ENCODE measurements around the gene MAML2.
"Not testable (repeated sequence)": the region's sequence is repeated elsewhere in the genome, so short reads cannot be mapped to it uniquely, and the experiment has no call there.

MAML2 gene

DNA sequence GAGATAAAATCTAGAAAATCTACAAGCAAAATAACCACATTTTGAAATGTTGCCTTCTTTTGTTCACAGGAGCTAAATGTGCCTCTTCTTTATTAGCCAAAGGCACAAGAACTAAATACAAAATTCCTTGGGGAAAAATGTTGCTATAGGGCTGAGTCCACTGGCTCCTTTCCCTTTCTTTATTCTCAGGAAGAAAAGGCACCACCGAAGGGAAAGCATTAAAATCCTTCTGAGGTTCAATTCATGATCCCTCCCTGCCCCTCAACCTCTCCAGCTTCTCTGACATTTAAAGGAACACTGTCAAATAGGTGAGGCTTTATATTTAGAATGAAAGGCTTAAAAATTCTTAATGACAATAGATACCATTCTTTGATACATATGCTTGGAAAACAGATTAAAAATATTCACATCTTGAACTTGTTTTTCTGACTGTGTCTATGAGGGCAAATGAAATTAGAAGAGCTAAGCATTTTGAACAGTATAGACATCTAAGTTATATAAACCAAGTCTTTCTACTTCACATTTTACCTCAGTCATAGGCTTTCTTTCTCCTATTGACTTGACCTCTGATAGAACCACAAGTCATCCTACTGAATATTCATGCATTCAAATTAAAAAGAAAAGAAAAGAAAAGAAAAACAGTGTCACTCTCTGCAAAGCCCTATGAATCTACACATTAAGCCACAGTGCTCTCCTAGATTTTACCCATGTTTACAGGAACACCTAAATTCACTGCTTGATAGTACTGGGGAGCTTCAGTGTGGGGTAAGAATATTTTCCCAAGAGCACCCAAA, 148.2 kb downstream of the MAML2 start:
- in situ Hi-C loops (cut with MboI; ENCODE audit: low sequenced_read_pairs): no loop called here

DNA sequence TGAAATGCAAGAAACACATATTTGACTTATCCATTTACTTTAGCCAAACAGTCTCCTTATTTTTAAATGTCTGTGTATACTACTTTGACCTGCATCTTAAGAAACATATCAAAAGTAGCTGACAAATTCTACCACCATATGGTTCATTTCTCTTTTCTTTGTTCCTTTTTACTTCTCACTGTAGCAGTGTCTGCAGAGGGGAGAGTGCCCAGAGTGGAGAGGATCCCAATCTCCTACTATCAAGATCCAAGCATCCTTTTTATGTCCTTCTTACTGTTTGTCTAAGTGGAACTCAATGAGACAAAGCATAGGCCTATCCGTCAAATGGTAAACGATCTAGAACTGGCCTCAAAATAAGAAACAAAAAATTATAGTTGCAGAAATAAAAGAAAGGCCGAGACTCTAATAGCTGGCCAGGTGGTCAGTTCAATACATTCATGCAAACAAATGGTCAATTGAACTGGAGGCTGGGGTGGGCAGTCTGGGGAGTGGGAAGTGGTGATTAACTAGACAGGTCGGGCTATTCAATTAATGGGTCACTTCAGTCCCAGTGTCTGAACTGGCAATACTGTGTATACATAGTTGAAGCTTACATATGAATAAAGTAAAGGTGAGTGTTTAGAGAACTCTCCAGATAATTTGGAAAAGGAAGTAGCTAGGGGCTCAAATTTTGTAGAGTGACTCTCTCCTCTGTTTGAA, 149.1 kb downstream of the MAML2 start:
- in situ Hi-C loops (cut with MboI; ENCODE audit: low sequenced_read_pairs): no loop called here

DNA sequence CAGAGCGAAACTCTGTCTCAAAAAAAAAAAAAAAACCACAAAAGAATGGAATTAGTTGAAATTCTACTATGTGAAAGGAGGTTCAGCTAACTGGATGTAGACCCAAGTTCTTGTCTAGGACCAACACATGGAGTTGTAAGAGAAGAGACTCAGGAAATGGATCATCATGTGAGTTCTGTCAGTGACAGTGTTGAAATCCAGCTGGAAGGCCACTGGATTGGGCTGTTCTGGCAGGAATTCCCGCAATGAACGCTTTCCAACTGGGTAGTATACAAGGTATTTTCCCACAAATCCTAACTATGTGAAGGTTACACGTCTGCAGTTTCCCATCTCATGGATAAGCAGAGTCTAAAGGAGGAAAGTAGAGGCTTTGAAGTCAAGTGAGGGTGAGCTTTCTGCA, 151.2 kb downstream of the MAML2 start:
- in situ Hi-C loops (cut with MboI; ENCODE audit: low sequenced_read_pairs): no loop called here

DNA sequence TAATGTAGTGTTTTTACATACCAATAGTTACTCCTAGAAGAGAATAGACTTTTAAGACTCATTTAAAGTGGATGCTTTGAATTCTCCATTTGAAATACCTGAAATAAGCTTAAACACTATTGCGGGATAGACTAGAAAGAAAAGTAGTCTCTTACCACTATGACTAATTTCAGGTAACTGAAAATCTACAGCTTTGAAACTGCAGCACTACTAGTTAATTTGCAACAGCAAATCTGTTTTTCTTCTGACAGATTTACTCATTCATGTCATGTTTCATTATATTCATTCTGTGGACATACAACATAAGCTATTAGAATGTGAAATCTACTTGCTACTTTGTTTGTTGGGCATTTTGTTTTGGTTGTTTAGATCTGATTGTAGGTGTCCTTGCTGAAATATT, 153.6 kb downstream of the MAML2 start:
- in situ Hi-C loops (cut with MboI; ENCODE audit: low sequenced_read_pairs): no loop called here

DNA sequence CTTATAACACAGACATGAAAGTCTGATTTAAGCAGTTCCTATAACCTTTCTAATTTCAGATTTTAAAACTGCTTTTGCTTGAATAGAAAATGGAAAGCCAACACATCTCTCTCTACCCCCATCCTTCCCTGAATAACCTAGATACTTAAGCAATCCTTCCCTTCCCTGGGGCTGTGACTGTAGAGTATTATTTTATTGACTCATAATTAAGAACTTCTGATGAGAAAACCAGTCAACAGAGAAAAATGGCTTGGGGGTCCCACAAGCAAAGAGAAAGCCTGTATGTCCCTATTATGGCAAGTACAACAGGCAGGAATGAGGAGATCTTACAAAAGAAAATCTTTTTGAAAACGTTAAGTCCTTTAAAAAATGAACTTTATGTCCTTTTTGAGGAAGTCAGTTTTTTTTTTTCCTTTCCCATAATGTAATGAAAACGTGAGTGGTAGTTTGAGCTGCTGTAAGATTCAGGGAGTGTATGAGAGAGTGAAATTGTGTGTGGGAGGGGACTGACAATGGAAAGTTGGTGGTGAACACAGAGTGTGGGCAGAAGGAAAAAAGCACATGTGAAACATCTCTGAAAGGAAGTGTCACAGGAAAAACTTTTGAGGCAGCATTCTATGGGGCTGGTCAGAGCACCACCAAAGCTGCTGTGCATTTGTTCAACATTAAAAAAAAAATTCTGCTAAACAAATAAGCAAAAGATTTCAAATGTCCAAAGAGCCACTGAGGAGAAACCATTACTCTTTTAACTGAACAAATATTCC, 154.6 kb downstream of the MAML2 start:
- in situ Hi-C loops (cut with MboI; ENCODE audit: low sequenced_read_pairs): no loop called here

DNA sequence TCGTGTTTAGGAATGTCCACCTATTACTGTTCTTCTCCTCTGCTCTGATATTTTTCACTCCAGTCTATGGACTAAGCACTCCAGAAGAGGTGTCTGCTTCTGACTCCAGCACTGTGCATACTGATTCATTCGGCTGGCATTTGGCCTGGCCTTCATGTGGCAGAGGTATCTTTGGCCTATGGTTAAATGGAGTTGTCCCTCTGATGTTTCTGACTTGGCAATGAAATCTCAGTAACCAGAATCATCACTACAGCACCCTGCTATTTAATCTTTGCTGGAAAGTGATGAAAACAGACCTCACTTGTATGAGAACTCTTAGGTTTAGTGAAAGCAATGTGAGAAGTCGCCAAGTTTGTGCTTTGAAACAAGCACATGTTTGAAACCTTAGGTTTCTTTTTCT, 155.2 kb downstream of the MAML2 start:
- in situ Hi-C loops (cut with MboI; ENCODE audit: low sequenced_read_pairs): no loop called here

DNA sequence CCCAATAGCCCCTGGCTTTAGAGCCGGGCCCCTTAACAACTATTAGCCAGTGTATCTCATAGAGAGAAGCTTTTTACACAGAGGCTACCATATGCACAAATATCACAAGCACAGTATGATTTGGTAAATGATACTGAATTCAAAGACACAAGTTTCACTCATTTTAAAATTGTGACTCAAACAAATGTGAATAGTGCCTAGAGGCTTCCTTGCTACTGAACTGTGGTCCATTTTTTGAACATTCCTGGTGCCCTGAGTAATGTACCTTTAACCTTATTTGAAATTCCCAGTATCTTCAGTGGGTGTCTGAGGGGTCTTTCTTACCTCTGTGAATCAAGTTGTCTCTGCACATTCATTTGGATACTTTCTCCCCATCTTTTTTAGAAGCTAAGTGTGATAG, 156.2 kb downstream of the MAML2 start:
- in situ Hi-C loops (cut with MboI; ENCODE audit: low sequenced_read_pairs): no loop called here

DNA sequence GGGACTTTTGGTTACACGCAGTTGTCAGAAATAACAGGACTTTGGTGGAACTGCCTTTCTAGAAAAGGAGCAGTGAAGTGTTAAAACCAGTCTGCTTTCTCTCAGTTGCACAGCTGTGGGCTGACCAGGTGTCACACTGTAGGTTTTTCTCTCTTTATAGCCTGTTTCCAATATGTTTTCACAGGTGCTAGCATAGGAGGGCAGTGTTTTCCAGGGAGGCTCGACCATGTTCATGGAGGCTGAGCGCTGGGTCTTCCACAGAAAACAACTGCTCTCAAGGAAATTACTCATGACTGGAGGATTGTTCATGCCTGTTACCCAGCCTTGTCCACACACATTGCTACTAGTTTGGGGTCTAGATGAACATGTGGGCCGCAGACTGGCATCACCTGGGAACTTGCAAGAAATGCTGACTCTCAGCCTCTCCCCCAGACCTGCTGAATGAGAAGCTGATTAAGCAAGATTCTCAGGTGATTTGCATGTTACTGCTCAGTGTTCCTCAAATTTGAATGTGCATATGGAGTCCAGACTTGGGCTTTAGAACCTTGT, 157.7 kb downstream of the MAML2 start:
- in situ Hi-C loops (cut with MboI; ENCODE audit: low sequenced_read_pairs): no loop called here

DNA sequence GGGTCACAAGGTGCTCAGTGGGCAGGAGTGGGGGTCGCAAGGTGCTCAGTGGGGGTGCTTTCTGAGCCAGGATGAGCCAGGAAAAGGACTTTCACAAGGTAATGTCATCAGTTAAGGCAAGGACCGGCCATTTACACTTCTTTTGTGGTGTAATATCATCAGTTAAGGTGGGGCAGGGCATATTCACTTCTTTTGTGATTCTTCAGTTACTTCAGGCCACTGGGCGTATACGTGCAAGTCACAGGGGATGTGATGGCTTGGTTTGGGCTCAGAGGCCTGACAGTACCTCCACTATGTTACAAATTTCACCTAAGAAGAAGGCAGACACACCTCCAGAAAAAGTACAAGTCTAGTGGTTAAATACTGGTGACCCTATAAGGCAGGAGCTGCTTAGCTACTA, 162.1 kb downstream of the MAML2 start:
- in situ Hi-C loops (cut with MboI; ENCODE audit: low sequenced_read_pairs): not testable (repeated sequence)

DNA sequence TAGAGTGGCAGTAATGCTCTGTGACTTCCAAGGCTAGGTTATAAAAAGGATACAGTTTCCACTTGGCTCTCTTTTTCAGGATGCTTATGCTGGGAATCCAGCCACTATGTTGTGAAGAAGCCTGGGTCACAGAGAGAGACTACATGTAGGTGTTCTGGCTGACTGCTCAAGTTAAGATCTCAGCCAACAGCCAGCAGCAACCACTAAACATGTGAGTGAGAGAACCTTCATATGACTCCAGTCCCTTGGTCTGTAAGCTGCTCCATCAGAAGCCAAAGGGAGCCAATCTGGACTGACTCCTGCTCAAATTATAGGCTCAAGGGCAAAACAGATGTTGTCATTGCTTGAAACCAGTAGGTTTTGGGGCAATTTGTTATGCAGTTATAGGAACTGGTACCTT, 162.7 kb downstream of the MAML2 start:
- in situ Hi-C loops (cut with MboI; ENCODE audit: low sequenced_read_pairs): no loop called here

DNA sequence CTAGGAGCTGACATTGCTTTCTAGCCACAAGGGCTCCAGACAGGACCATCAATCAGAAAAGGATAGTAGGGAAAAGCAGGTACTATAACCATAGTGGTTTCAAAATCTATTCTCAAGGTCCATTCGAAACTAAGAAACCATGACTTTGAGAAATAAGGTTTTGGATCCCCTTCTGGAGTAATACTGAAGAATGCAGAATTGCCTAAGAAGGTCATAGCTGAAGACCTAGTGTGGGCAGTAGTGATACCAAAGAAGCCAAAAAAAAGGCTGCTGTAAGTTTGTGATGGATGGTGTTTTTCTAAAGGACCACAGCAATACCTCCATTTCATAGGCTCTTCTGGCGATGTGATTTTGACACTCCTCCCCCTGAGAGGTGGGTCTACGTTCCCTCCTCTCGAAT, 163.1 kb downstream of the MAML2 start:
- in situ Hi-C loops (cut with MboI; ENCODE audit: low sequenced_read_pairs): no loop called here

DNA sequence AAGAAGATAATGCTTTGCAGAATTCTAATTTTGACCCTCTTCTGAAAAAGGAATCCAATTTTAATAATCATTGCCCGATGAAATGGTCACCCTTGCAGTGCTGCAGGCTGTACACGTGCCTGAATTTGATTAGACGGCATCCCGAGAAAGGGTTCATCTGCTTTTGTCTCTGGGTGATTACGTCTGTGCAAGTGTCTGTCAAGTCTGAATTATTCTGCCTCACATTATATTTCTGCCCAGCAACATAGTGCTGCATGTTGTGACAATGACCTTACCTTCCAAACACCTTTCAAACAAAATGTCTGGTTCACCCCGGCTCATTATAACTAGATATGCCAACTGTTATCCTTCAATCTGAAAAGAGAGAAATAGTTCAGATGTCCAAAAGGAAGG, 164.1 kb downstream of the MAML2 start:
- in situ Hi-C loops (cut with MboI; ENCODE audit: low sequenced_read_pairs): no loop called here

DNA sequence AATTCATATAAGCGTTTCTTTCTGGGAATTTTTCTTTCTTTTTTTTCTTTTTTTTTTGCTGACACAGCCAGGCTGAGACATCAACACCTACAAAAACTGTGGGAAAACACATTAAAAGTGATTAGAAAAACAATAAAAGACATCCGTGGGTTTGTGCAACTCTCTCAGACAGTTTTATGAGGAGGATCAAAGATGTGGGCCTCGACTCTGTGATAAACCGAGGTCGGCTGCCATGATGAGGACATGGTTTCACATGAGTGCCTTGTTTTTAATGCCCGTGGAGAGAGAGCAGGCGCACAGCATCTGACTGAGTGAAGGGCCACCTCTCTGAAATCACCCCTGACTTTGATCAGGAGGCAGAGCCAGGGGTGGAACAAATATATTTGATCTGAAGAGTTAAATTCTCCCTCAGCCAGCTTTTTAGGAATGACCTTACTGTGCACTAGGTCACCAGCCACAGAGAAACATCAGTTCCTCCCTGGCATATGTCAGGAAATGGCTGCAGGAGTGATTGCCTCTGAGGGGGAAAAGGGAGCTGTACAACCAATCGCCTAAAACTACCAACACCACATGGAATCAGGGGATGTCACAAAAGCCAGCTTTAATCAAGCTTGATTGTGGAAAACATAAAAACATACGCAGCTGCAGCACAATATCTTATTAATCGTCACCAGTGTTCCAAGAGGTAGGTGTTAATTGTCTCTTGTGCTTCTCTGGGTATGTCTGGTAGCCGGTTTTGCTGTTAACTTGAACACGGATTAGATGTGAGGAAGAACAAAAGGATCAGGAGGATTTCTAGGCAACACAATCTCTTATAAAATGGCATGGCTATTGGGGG, 164.7 kb downstream of the MAML2 start:
- in situ Hi-C loops (cut with MboI; ENCODE audit: low sequenced_read_pairs): no loop called here

DNA sequence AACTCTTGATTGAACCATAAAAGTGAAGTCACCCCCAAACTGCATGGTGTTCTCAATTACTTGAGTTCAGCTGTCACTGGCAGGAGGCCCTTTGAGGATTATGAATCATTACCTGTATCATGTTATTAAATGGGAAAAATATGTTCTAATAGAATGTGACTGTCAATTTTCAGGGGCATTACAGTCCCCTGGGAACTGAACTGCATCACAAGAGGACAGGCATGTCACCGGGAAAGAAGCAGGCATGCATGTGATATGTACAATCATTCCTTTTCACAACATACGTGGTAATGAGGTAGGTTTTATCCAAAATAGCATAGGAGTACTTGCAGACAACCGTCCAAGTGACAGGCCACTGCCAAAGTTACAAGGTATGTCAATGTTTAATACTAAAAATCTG, 165.8 kb downstream of the MAML2 start:
- in situ Hi-C loops (cut with MboI; ENCODE audit: low sequenced_read_pairs): no loop called here

DNA sequence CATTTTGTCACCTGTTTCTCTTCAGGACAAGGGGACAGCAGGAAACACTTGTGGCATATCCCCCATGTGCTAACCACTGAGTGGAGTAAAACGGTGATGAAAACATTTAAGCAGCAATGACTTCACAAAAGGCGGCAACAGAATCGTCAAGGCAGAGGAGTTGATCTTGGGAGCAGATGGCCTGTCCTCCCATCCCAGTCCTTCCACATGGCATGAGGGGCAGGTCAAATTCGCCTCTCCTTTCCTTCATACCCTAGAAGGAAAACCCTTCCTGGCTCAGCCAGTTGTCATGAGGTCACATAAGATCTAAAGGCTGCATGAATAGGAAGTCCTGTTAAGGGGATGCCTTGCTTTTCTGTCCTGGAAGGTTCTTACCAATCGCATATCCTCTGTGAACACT, 169.1 kb downstream of the MAML2 start:
- in situ Hi-C loops (cut with MboI; ENCODE audit: low sequenced_read_pairs): no loop called here

DNA sequence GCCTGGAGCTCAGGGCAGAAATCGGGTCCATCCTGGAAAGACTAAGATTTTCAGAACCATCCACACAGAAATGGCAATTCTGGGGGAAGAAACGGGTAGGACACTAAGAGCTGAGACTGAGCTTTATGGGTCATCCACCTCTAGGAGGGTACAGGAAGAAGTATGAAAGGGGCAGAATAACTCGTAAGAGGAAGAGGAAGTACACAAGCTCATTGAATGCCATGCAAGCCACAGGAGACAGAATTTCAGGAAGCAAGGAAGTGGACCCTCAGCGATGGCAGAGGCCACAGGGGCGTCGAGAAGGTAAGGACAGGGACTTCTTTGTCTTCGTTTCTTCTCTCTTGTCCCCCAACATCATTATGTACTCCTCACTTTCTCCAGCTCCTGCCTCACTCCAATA, 169.6 kb downstream of the MAML2 start:
- in situ Hi-C loops (cut with MboI; ENCODE audit: low sequenced_read_pairs): no loop called here

DNA sequence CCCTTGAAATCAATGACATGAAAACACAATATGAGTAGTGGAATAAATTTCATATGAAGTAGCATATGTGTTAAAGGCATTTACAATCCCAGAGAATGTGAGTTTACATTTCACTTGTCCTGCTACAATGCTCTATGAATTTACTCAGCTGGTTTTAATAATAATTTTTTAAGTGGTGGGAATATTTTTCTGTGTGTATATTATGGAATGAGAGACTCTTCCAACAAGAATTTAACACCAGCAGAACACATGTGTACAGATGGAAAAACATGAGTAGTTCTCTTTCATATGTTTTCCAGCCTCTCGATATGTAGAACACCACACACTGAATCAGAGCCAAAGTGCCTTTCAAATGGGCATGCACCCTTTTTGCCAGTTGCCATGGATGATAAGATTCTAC, 170.4 kb downstream of the MAML2 start:
- in situ Hi-C loops (cut with MboI; ENCODE audit: low sequenced_read_pairs): no loop called here

DNA sequence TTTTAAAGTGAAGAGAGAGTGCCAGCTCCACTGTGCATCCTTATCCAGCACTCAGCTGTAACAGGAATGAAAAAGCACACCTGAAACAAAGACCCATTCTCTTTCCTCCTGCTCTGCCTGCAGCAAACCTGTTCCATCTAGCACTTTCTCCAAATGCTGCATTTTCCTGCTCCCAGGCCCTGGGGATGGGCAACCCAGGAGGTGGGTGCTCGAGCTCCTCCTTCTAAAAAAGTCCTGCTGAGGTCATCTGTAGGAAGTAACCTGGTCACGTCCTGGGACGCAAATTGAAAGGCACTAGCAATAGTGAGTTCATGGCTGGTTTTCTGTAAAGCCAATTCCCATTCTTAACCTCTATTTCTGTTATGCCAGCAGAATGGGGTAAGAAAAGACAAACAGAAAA, 173.7 kb downstream of the MAML2 start:
- in situ Hi-C loops (cut with MboI; ENCODE audit: low sequenced_read_pairs): no loop called here

DNA sequence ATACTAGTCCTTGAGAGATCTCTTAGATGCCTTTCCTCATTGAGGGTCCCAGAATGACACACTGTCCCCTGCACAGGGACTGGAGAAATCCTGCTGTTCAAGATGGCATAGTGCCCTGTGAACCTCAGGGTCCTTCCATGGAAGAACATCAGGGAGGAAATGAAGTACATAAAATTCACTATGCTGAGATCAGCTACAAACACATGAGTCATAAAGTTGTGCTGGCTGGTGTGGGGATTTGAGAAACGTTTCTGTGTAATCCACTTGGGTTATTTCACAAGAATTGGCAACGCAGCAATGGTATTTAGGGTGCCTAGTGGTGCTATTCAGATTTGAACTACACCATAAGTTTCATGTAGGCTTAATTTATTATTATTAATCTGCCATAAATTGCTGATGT, 174.4 kb downstream of the MAML2 start:
- in situ Hi-C loops (cut with MboI; ENCODE audit: low sequenced_read_pairs): no loop called here

DNA sequence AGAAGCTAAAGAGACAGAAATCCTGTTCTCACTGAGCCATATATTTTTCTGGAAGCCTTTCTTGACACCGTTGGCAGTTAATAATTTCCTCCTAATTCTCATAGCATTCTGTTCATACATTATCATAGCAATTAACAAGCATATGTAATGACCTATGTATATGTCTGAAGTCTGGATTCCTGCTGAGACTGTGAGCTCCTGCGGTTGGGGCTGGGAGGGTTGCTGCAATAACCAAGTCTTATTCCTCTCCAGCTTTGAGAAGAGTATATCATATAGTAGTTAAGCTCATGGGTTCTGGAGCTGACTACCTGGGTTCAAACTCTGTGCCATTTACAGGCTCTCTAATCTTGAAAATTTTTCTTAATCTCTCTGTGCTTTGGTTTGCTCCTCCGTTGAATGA, 175.2 kb downstream of the MAML2 start:
- in situ Hi-C loops (cut with MboI; ENCODE audit: low sequenced_read_pairs): no loop called here

Data from HL-60/S4 (cell line).